Coronary artery (tissue), 2 donors: ENCODE measurements around the gene AHCYL2.

Experiments used
- DNase-seq: peaks from one replicate; pipeline ENCODE4 v3.0.0-alpha.2; 2017; ENCODE audit warnings: low spot score
- H3K27ac ChIP-seq, 2 donors: fragments of 200-600 bp; sonication (generic); one replicate each; pipeline ENCODE4 v1.5.1; 2016 to 2019
- H3K4me3 ChIP-seq: fragments of 200-600 bp; sonication (generic); 2 replicates; pipeline ENCODE4 v1.5.1; 2016; ENCODE audit warnings: mild to moderate bottlenecking, moderate library complexity
- TF ChIP-seq, protein P1 (sequence below): fragments of 200-600 bp; sonication (generic); IDR thresholded peaks from one replicate; pipeline ENCODE4 v1.5.1; 2019; ENCODE audit warnings: antibody characterized with exemption

AHCYL2 gene

DNA sequence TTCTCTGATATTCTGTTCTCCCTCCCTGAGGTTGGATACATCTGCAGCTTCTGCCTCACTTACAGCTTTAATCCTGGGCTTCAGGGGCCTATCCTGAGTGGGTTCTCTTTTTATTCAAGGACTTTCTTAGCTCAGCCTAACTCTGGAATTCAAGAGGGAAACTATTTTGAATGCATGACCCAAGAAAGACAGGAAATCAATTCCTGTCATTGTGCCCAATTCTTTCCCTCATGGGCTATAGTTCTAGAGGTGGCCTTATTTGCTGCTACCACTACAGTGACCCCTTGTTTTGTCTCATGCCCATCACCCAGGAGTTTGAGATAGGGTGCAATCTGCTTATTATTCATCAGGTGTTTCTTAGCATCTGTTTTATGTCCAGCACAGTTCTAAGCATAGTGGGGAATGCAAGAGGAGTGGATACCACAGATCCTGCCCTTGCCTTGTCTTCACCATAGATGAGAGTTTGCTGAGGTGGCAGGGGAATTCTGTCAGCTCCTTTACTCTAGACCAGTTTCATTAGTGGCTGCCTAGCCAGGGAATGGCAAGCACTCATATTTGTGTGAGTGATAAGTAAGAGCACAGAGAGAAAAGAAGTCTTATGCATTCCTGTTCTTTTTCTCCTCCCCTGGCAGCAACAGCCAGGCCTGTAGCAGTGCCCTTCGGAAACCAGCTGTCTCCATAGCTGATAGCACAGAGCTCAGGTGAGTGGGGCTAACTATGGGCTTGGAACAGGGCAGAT is 228.8 kb downstream of the AHCYL2 start:
- H3K27ac ChIP-seq = no peak overlapping the region
- TF ChIP-seq, protein P1, sequence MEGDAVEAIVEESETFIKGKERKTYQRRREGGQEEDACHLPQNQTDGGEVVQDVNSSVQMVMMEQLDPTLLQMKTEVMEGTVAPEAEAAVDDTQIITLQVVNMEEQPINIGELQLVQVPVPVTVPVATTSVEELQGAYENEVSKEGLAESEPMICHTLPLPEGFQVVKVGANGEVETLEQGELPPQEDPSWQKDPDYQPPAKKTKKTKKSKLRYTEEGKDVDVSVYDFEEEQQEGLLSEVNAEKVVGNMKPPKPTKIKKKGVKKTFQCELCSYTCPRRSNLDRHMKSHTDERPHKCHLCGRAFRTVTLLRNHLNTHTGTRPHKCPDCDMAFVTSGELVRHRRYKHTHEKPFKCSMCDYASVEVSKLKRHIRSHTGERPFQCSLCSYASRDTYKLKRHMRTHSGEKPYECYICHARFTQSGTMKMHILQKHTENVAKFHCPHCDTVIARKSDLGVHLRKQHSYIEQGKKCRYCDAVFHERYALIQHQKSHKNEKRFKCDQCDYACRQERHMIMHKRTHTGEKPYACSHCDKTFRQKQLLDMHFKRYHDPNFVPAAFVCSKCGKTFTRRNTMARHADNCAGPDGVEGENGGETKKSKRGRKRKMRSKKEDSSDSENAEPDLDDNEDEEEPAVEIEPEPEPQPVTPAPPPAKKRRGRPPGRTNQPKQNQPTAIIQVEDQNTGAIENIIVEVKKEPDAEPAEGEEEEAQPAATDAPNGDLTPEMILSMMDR = no peak
- DNase-seq = no peak
- no peak overlapping the region for H3K4me3 ChIP-seq

DNA sequence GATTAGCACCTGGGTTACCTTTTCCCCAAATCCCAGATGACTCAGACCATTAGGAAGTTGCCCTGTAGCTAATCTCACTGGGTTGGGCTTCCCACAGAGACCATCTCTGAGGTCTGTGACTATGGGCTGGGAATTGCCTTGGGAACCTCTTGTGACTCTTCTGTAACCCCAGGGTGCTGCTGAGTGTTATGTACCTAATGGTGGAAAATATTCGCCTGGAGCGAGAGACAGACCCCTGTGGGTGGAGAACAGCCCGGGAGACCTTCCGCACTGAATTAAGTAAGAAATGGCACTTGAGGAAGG is 229.4 kb downstream of the AHCYL2 start:
- no peak overlapping the region for H3K27ac ChIP-seq
- TF ChIP-seq, protein P1 = no peak
- DNase-seq = no peak
- no peak overlapping the region for H3K4me3 ChIP-seq

DNA sequence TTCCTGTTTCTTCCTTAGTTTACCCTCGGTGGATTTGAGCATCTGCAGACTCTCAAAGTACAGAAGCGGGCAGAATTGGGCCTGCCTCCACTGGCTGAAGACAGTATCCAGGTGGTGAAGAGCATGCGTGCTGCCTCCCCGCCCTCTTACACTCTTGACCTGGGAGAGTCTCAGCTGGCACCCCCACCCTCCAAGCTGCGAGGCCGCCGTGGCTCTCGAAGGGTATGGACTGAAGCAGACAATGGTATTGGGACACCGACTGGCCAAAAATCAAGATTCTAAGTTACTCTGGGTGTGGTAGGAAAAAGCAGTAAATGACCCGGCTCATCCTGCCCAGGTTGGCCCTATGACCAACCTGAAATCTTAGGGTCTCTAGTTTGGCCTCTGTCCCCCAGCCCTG is 231.6 kb downstream of the AHCYL2 start:
- H3K4me3 ChIP-seq = no peak overlapping the region
- DNase-seq = no peak
- TF ChIP-seq, protein P1 = no peak
- H3K27ac ChIP-seq = no peak overlapping the region

DNA sequence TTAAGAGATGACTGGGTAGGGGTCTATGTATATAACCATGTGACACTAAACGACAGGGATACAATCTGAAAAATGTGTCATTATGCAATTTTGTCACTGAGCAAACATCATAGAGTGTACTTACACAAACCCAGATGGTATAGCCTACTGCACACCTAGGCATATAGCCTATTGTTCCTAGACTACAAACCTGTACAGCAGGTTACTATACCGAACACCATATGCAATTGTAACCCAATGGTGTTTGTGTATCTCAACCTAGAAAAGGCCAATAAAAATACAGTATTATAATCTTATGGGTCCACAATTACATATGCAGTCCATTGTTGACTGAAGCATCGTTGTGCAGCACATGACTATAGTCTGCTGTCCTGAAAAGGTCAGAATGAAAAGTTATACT is 232.3 kb downstream of the AHCYL2 start:
- no peak overlapping the region for H3K4me3 ChIP-seq
- no peak for DNase-seq
- TF ChIP-seq, protein P1 = no peak
- no peak overlapping the region for H3K27ac ChIP-seq

DNA sequence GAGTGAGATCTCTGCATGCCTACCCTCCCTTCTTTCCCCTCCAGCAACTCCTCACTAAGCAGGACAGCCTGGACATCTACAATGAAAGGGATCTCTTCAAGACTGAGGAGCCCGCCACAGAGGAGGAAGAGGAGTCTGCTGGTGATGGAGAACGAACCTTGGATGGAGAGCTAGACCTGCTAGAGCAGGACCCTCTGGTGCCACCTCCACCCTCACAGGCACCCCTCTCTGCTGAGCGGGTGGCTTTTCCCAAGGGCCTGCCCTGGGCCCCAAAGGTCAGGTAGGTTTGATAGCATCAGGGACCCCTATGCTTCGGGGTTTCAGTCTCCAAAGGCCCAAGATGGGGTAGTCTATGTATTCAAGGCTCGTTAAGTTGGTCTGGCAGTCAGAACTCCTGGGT is 233.3 kb downstream of the AHCYL2 start:
- TF ChIP-seq, protein P1 = no peak
- no peak overlapping the region for H3K4me3 ChIP-seq
- H3K27ac ChIP-seq = no peak overlapping the region
- no peak for DNase-seq

DNA sequence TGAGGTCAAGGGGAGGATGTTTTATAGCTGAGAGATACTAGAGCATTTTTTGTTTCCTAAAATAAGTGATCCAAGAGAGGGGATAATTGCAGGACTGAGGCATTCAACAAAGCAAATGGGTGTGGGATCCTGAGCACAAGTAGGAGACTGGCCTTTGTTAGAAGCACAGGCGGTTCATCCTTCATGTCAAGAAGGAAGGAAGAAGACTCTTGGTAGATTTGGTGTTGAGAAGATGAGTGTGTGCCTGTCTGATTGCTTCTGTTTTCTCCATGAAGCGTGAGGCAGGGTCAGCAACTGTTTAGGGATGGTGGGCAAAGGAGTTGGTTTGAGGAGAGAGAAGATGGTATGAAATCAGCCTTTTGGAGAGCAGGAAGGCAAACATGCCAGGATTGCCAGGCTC is 237.0 kb downstream of the AHCYL2 start:
- no peak for DNase-seq
- no peak overlapping the region for H3K27ac ChIP-seq
- TF ChIP-seq, protein P1 = no peak

DNA sequence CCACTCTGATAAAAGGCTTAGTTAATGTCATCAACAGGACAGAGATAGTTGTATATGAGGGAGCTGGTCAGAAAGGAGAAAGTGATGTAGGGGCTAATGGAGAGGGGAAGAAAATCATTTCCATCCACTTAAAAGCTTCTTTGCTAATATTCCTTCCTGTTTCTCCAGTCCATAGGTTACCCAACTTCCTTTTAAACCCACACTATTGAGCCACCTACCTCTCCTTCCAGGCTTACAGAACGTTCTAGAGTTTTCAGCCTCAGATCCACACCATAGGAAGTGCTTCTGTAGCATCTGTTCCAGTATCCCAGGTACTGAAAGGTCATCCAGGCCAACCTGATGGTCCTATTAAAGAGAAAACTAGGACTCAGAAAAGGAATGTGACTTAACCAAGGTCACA is 237.6 kb downstream of the AHCYL2 start:
- Histone ChIP-seq H3K4me3 (no peak overlapping the region), H3K27ac (no peak overlapping the region)
- DNase-seq = no peak
- TF ChIP-seq, protein P1 = no peak

More for the DNA sequence above, 237.0 kb downstream of the AHCYL2 start:
- no peak overlapping the region for H3K4me3 ChIP-seq
